Mammary epithelial cell (primary cell): ENCODE measurements around the gene FAM163A.

ENCODE experiments used
- EZH2 ChIP-seq: IDR thresholded peaks from 2 replicates; pipeline ENCODE4 v1.6.1; 2012; ENCODE audit warnings: low read length, inconsistent platforms, borderline replicate concordance
- TF ChIP-seq, protein P1 (sequence below), 2 donors: IDR thresholded peaks in 1 of 2; conservative IDR thresholded peaks in 1 of 2; 2 replicates each; pipeline ENCODE4 v1.5.1; 2011 to 2012; ENCODE audit warnings: inconsistent platforms in 2 of 2, low read length in 2 of 2, mild to moderate bottlenecking in 2 of 2, control low read depth in 1 of 2, low read depth in 1 of 2; ENCODE audit not compliant: insufficient read depth in 1 of 2; ENCODE audit errors: extremely low read depth in 1 of 2

DNA sequence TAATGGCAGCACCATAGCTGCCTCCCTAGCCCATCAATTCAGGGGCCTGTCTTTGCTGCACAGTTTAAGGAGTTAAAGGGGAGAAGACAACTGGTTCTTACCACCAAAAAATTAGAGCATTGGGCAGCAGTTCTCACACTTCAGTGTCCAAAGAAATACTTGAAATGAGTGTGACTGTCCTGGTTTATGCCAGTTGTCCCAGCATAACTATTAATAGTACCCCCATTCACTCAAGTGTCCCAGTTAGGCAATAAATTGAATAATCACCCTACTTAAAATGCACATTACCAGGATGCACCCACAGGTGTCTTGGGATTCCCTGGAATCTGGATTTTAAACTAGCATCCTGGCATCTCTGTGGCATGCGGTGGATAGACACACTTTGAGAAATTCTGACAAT, 51.1 kb downstream of the FAM163A start:
- no peak for TF ChIP-seq EZH2
- TF ChIP-seq, protein P1, sequence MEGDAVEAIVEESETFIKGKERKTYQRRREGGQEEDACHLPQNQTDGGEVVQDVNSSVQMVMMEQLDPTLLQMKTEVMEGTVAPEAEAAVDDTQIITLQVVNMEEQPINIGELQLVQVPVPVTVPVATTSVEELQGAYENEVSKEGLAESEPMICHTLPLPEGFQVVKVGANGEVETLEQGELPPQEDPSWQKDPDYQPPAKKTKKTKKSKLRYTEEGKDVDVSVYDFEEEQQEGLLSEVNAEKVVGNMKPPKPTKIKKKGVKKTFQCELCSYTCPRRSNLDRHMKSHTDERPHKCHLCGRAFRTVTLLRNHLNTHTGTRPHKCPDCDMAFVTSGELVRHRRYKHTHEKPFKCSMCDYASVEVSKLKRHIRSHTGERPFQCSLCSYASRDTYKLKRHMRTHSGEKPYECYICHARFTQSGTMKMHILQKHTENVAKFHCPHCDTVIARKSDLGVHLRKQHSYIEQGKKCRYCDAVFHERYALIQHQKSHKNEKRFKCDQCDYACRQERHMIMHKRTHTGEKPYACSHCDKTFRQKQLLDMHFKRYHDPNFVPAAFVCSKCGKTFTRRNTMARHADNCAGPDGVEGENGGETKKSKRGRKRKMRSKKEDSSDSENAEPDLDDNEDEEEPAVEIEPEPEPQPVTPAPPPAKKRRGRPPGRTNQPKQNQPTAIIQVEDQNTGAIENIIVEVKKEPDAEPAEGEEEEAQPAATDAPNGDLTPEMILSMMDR (conservative IDR thresholded peaks at IDR 0.05 in 1 of 2, IDR thresholded peaks at IDR 0.05 in 1 of 2; ENCODE audit: extremely low read depth in 1 of 2, insufficient read depth in 1 of 2, low read depth in 1 of 2, low read length in 2 of 2): no peak
